ENCODE results near the gene LRP5.

DNA sequence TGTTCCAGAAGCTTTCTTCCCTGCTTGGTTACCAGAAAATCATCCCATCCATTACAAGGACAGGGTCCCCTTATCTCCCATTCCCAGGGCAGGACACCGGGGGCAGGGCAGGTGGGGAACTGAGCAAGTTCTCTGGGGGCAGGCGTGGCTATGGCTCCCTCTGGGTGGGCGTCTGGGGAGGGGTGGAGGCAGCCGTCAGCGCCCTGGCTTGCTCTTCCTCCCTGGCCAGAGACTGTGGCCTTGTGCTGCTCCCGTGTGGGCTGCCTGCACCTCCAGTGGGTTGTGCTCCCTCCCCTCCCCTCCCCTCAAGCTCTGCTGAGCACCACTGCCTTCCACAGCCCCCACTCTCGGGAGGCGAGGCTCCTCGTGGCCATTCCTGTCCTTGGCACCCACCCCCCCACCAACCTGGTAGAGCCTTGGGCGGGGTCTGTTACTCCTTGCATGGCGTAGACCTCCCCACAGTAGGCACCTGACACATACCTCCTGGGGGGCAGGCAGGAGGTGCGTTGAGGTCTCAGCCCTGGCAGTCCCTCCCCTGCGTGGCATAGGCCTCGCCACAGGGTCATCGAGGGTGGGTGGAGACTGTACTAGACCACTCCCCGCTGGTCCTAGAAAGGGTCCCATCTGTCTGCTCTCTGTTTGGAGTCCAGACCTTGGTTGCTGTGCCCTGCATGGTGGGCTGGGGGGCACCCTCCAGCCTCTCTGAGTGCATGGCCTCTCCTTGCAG is 123.9 kb downstream of the LRP5 start:
- TF ChIP-seq TAF1 (IDR thresholded peaks at IDR 0.05; ENCODE audit: borderline replicate concordance, low read depth, low read length) (no peak), POLR2A (IDR thresholded peaks at IDR 0.05; ENCODE audit: low read depth, low read length) (no peak), POLR2AphosphoS5 (IDR thresholded peaks at IDR 0.05; ENCODE audit: low read depth, low read length) (no peak)

Data from GM12892 (cell line).